Placental pericyte (primary cell): Measurements from ENCODE around the gene RNF125. TPM values are rescaled to one million over a fixed set of nuclear protein-coding genes. Genes with fewer than 3 reads are reported as not detected.

Source experiments
- total RNA-seq: library from RNA; depleted of rRNA; stranded (reverse); fragments of >200 nt; gene quantifications from 2 replicates; pipeline ENCODE4 v1.2.3, GENCODE V29; 2012

Gene RNF125
- total RNA-seq: 0.14 TPM in 1 of 2 replicates, not detected in the other

DNA sequence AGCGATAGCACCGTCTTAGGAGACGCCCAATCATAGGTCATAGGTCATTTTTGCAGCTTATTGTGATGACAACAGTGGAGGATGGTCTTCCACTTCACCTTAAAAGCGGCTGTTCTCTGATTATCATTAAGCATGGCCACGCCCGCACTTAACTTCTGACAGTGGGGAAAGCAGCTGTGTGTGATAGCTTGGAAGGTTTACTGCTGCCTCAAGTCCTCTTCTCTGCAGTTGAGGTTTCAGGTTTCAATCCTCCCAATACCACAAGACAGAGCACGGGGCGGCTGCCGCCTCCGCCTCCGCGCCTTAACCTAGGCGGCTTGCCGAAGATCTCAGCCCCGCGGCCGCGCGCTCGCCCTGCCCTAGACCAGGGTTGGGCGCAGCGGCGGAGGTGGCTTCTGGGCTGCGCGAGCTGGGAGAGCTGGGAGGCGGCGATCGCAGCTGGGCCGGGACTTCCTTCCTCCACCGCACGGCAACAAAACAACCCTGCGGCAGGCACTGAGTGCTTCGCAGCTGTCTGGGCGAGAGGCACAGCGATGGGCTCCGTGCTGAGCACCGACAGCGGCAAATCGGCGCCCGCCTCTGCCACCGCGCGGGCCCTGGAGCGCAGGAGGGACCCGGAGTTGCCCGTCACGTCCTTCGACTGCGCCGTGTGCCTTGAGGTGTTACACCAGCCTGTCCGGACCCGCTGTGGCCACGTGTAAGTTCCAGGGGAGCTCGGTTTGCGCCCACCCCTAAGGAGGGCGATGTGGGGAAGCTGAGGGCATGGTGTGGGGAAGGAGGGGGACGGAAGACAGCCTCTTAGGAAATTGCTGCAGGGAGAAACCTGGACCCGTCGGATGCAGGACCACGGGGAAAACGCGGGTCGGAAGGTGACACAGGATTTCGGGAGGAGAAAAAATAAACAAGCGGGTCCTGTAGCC, at the start of gene RNF125:
RNF125 (plus strand) TSS at position 495 of the 920 bp plus-strand sequence; CDS start at position 534, 39 bp downstream.

DNA sequence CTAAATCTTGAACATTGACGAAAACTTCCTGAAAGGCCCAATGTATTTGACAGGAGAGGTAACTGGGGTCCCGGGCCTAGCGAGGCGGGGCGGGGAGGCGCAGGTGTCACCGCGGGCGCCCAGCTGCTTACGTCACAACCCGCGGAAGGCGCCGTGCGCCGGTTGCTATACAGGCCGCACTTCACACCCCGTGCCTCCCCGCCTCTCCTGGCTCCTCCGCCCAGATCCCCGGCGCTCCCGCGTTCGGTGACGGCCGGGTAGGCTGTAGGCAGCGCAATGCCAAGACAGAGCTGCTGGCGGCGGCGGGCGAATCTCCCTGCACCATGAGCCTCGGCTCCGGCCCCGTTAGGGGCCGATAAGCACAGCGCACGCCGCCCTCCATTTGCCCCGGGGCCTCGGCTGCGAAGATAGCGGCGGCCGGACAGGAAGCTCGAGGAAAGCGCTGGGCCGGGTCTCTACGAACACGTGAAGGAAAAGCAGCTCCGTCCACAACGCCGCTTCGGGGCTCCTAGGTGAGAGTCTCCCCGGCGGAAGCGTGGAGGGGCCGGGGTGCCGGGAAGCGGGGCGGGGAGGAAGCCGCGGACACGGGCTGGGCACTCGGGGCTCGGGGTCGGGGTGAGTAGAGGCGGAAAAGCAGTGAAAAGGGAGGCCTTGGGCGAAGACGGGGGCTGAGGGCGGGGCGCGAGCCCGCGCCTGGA, 73.2 kb downstream of the RNF125 start, which contains the start of gene RNF138:
RNF138 (plus strand) TSS at position 151 of the 698 bp plus-strand sequence. CDS start 903 bp downstream, outside the sequence.

Other genes with a start within 250 kb of the RNF125 start
- 30.6 and 51.1 TPM in 2 replicates for gene TRAPPC8, start 75.7 kb upstream of the RNF125 start, total RNA-seq
- gene RNF138, start 73.0 kb downstream of the RNF125 start, total RNA-seq: 12.7 and 25.2 TPM in 2 replicates
- not detected in 2 replicates for gene MEP1B, start 171.2 kb downstream of the RNF125 start, total RNA-seq